BE2C (cell line): ENCODE data around the gene NTRK1.

ENCODE experiments used
- DNase-seq: peaks from one replicate; pipeline ENCODE4 v3.0.0-alpha.2; 2020
- H3K27me3 ChIP-seq: fragments of 250-450 bp; sonication (Bioruptor Pico); 2 replicates; pipeline ENCODE4 v1.5.1; 2020; ENCODE audit warnings: mild to moderate bottlenecking
- H3K36me3 ChIP-seq: fragments of 250-450 bp; sonication (Bioruptor Pico); 2 replicates; pipeline ENCODE4 v1.5.1; 2020; ENCODE audit warnings: mild to moderate bottlenecking
- H3K4me1 ChIP-seq: fragments of 250-450 bp; sonication (Bioruptor Pico); 2 replicates; pipeline ENCODE4 v1.5.1; 2020
- H3K4me3 ChIP-seq: 2 replicates; pipeline ENCODE4 v1.5.1; 2011; ENCODE audit warnings: low read depth, low read length
- H3K9me3 ChIP-seq: fragments of 250-450 bp; sonication (Bioruptor Pico); 2 replicates; pipeline ENCODE4 v1.5.1; 2020
- TF ChIP-seq, protein P1 (sequence below): IDR thresholded peaks from 2 replicates; pipeline ENCODE4 v1.5.1; 2012; ENCODE audit warnings: mild to moderate bottlenecking, low read depth, low read length

NTRK1 gene

DNA sequence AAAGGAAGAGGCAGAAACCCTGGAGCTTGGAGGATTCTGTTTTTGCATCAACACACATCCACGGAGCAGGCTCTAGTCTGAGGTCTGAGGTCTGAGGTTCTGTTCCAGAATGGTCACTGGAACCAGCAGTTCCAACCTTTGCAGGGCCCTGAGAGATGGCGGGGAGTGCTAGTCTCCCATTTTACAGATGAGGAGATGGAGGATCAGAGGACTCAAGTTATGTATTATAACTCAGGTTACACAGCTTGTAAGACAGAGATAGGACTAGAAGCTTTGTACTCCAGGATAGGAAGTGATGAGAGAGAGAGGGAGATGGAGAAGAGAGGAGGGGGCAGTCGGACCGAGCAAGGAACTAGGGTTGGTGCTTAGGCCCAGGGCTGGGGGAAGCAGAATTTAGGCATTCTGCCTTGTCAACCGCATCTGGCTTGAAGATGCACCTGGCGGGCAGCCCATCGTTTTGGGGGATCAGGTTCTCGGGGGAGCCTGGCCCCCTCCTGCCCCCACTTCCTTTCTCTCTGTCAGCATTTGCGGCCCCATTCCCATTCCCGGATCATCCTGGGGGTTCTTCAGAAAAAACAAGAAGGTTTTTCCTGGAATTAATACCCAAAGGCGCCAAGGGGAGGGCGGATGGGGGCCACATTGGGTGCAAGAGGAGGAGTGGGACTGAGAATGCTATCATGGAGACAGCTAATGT is 38.5 kb downstream of the NTRK1 start:
- no peaks in the 10 kb centered on the region for H3K27me3 ChIP-seq
- no peaks in the 10 kb centered on the region for H3K36me3 ChIP-seq
- no peak overlapping the region for H3K4me3 ChIP-seq
- DNase-seq, result no peak
- TF ChIP-seq, protein P1, sequence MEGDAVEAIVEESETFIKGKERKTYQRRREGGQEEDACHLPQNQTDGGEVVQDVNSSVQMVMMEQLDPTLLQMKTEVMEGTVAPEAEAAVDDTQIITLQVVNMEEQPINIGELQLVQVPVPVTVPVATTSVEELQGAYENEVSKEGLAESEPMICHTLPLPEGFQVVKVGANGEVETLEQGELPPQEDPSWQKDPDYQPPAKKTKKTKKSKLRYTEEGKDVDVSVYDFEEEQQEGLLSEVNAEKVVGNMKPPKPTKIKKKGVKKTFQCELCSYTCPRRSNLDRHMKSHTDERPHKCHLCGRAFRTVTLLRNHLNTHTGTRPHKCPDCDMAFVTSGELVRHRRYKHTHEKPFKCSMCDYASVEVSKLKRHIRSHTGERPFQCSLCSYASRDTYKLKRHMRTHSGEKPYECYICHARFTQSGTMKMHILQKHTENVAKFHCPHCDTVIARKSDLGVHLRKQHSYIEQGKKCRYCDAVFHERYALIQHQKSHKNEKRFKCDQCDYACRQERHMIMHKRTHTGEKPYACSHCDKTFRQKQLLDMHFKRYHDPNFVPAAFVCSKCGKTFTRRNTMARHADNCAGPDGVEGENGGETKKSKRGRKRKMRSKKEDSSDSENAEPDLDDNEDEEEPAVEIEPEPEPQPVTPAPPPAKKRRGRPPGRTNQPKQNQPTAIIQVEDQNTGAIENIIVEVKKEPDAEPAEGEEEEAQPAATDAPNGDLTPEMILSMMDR, result no peak
- no peaks in the 10 kb centered on the region for H3K9me3 ChIP-seq
- H3K4me1 ChIP-seq, result peaks cover 50% of the 10 kb centered on the region

DNA sequence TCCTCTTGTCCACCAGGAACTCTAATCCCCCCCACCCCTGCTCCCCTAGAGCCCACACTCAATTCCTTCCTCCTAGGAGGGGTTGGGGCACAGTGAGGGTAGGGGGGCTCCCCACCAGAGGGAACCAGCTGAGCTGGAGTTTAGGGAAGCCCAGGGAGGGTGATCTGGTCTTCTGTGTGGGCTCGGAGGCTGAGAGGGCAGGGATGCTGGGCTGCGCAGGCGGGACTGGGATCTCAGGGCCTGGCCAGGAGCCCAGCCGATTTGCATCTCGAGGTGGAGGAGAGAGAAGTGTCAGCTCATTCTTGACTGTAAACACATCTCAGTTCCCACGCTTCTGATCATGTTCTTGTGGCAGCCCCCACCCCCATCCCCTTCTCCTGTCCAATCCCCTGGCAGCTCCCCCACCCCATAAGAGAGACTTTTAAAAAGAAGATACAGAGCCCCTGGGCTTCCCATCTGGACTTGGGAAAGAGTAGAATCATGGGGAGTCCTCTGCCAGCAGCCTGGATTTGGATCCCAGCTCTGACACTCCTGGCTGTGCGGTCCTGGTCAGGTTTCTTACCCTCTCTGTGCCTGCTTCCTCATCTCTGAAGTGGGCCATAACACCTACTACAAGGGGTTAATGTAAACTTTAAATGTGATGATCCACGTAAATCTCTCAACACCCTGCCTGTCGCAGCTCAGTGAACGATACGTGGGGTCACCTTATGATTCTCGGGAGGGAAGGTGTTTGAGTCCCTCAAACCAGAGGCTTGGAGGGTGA is 39.5 kb downstream of the NTRK1 start:
- H3K27me3 ChIP-seq, result no peaks in the 10 kb centered on the region
- no peak for DNase-seq
- H3K9me3 ChIP-seq, result no peaks in the 10 kb centered on the region
- no peak overlapping the region for H3K4me3 ChIP-seq
- H3K4me1 ChIP-seq, result peaks cover 40% of the 10 kb centered on the region
- TF ChIP-seq, protein P1, result no peak
- H3K36me3 ChIP-seq, result no peaks in the 10 kb centered on the region

DNA sequence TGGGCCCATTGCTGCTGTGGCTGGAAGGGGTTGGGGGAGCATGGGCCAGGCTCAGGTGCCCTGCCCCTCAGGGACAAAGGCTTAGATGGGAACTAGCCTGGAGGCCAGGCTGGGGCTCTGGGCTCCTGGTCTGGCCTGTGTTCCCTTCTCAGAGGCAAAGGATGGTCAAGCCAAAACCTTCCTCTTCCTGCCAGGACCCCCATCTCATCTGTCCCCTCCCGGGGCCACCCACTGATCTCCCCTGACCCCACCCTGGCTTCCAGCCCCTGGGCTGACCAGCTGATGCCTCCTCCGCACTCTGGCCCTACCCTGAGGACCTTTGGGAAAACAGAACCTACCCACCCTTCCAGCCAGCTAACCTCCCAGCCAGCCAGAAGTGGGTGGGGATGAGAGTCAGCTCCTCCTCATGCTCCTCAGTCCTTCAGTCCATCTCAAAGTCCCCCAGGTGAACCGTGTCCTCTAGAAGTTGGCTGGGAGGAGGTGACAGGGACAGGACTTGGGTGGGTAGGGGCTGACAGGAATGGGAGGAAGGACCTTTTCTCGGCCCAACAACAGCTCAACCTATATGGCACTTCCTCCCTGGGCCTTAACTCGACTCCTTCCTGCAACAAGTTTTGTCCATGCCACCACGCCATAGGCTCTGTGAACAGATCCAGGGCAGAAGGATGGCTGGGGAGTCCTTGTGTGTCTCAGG is 40.4 kb downstream of the NTRK1 start:
- H3K27me3 ChIP-seq, result no peaks in the 10 kb centered on the region
- H3K36me3 ChIP-seq, result no peaks in the 10 kb centered on the region
- peaks cover 33% of the 10 kb centered on the region for H3K4me1 ChIP-seq
- H3K9me3 ChIP-seq, result no peaks in the 10 kb centered on the region
- no peak overlapping the region for H3K4me3 ChIP-seq
- DNase-seq, result no peak
- TF ChIP-seq, protein P1, result no peak

DNA sequence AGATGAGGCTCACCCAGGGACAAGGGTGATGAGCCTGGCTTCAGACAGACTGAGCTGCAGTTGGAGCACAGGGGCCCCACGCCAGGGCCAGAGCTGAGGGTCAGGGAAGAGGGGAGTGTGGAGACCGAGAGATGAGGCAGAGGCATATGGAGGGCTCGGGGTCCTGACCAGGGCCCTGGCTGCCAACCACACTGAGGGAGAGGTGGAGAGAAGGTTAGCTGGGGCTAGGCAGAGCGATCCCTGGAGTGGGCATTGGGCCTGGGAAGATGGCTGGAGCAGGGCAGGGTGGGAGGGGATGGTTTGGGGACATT is 40.9 kb downstream of the NTRK1 start:
- Histone ChIP-seq H3K4me3 (no peak overlapping the region), H3K4me1 (peaks cover 30% of the 10 kb centered on the region), H3K36me3 (no peaks in the 10 kb centered on the region), H3K27me3 (no peaks in the 10 kb centered on the region), H3K9me3 (no peaks in the 10 kb centered on the region; the same call in 1 of the 2 replicates)
- TF ChIP-seq, protein P1, result no peak
- no peak for DNase-seq

DNA sequence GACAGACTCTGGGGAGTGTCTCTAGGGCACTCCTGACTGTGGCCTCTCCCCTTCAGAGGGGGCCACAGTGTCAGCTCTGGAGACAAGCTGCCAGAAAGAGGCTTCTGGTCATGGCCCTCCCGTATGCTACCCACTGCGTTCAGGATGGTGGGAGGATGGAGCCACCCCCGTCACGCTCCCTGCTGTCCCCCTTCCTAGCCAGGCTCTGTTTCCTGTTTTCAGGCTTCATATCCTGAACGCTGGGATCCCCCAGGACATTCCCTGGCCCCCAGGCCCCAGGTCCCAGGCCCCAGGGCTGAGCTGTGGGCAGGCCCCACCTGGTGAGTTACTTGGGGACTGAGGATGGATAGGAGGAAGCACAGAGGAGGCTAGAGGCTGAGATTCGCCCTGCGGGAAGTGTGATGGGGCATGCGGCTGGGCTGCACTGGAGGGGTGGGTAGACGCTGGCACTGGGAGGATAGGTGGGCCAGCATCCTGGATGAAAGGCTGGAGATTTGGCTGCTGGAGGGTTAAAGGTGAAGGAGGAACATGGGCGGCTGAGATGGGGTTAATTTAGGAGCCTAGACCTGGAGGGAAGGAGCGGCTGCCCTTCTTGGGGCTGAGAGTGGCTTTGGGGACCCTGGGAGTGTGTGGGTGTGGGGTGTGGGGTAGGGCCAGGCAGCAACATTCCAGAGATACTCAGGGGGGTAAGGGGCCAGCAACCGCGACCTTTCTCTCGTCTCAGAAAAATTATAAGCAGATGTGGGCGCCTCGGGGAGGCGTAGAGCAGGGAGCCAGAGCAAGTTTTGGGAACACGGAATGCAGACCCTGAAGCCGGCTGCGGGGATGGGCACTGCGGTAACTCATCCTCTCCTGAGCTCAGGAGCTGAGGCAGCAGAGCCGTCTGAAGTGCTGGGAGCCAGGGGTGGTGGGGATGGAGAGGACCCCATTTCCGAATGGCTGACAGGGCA is 41.6 kb downstream of the NTRK1 start:
- Histone ChIP-seq H3K4me1 (peaks cover 23% of the 10 kb centered on the region), H3K27me3 (no peaks in the 10 kb centered on the region), H3K36me3 (no peaks in the 10 kb centered on the region), H3K9me3 (no peaks in the 10 kb centered on the region; the same call in 1 of the 2 replicates), H3K4me3 (no peak overlapping the region)
- TF ChIP-seq, protein P1, result no peak
- DNase-seq, result no peak
